Endodermal cell (in vitro differentiated cells): Measurements from ENCODE around the gene CALML6. TPM values are rescaled to one million over a fixed set of nuclear protein-coding genes. Genes with fewer than 3 reads are reported as not detected.
A peak's percentile ranks its signal among the peaks of the same experiment; 100 is the strongest.

Experiments used
- DNase-seq: peaks from one replicate; pipeline ENCODE4 v3.0.0-alpha.2; 2017
- H3K27ac ChIP-seq: 2 replicates; pipeline ENCODE4 v1.5.1; 2013; ENCODE audit warnings: mild to moderate bottlenecking, low read depth, low read length, moderate library complexity
- H3K27me3 ChIP-seq: 2 replicates; pipeline ENCODE4 v1.6.1; 2013; ENCODE audit warnings: mild to moderate bottlenecking, low read length, moderate library complexity; ENCODE audit not compliant: insufficient read depth, control insufficient read depth, poor library complexity, severe bottlenecking
- H3K36me3 ChIP-seq: 2 replicates; pipeline ENCODE4 v1.7.0; 2013; ENCODE audit warnings: mild to moderate bottlenecking, low read length, moderate library complexity; ENCODE audit not compliant: control insufficient read depth, insufficient read depth
- H3K4me1 ChIP-seq: one replicate; pipeline ENCODE4 v1.7.0; 2013; ENCODE audit warnings: low read length; ENCODE audit not compliant: control insufficient read depth, insufficient read depth
- H3K4me3 ChIP-seq: 2 replicates; pipeline ENCODE4 v1.5.1; 2013; ENCODE audit warnings: mild to moderate bottlenecking, low read length, moderate library complexity
- H3K9ac ChIP-seq: 2 replicates; pipeline ENCODE4 v1.6.1; 2013; ENCODE audit warnings: mild to moderate bottlenecking, low read length, moderate library complexity; ENCODE audit not compliant: poor library complexity, severe bottlenecking; ENCODE audit errors: extremely low read depth
- H3K9me3 ChIP-seq: 2 replicates; pipeline ENCODE4 v1.6.1; 2013; ENCODE audit warnings: mild to moderate bottlenecking, low read length, moderate library complexity; ENCODE audit not compliant: control insufficient read depth
- H3K27ac Mint-ChIP-seq: 2 replicates; pipeline ENCODE4 v1.8.0; 2020; ENCODE audit warnings: mixed read lengths
- H3K27me3 Mint-ChIP-seq: 2 replicates; pipeline ENCODE4 v1.8.0; 2021; ENCODE audit warnings: mild to moderate bottlenecking, mixed read lengths; ENCODE audit not compliant: insufficient read depth
- H3K36me3 Mint-ChIP-seq: 2 replicates; pipeline ENCODE4 v1.8.0; 2020; ENCODE audit warnings: low read depth, mixed read lengths
- H3K4me1 Mint-ChIP-seq: 2 replicates; pipeline ENCODE4 v1.8.0; 2020; ENCODE audit warnings: mixed read lengths
- H3K4me3 Mint-ChIP-seq: 2 replicates; pipeline ENCODE4 v1.8.0; 2020; ENCODE audit warnings: mild to moderate bottlenecking, moderate library complexity, mixed read lengths
- H3K9me3 Mint-ChIP-seq: 2 replicates; pipeline ENCODE4 v1.8.0; 2020; ENCODE audit warnings: mild to moderate bottlenecking, mixed read lengths
- WGBS, 2 experiments: methylation state at CpG; one replicate each; pipeline versions ENCODE4 v1.1.5 to v1.1.7; 2013; ENCODE audit warnings: missing lambda C conversion rate in 2 of 2, mixed read lengths in 1 of 2; ENCODE audit not compliant: insufficient coverage in 1 of 2, insufficient read length in 1 of 2; 5-methylcytosine and 5-hydroxymethylcytosine counted together
- total RNA-seq, 2 donors: library from RNA; stranded (reverse); fragmentation: NEBNext Ultra II Directional in 1 of 2; extraction: Animal tissue kit (Norgen Biotek cat#: 25700) in 1 of 2; gene quantifications; 2 replicates in 1 of 2; 3 replicates in 1 of 2; pipeline ENCODE4 v1.2.1, GENCODE V29; 2021
- TF ChIP-seq, protein P1 (sequence below): fragments of 200-600 bp; sonication (generic); conservative IDR thresholded peaks from 2 replicates; pipeline ENCODE4 v1.5.0; 2021; ENCODE audit warnings: antibody characterized with exemption, mild to moderate bottlenecking

The CALML6 gene
- total RNA-seq, 2 donors from 2014 or later = 0.89 to 1.4 TPM

DNA sequence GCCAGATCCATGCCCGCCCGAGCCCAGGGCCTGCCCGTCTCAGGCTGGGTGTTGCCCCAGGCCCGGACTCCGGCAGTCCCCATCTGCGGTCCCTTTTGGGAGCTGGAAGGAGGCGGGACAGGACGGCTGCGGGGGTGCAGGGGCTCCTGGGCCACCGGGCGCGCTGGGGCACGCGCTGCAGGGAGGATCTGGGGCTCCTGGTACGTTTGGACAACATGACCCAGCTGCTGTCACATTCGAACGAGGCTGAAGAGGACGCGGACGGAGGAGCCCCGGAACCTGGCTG, 6.6 kb upstream of the CALML6 start:
- Histone ChIP-seq H3K9me3 (peaks cover under 1% of the 10 kb centered on the region), H3K4me1 (no peaks in the 10 kb centered on the region), H3K27ac (no peak overlapping the region), H3K36me3 (no peaks in the 10 kb centered on the region), H3K9ac (peak overlapping the region; percentile 59), H3K27me3 (no peaks in the 10 kb centered on the region), H3K4me3 (peak overlapping the region; percentile 77)
- Mint-ChIP-seq H3K36me3 (no peaks in the 10 kb centered on the region), H3K4me1 (peaks cover 7% of the 10 kb centered on the region), H3K4me3 (peak overlapping the region; percentile 70), H3K27me3 (no peaks in the 10 kb centered on the region), H3K9me3 (no peaks in the 10 kb centered on the region), H3K27ac (no peak overlapping the region)
- TF ChIP-seq, protein P1, sequence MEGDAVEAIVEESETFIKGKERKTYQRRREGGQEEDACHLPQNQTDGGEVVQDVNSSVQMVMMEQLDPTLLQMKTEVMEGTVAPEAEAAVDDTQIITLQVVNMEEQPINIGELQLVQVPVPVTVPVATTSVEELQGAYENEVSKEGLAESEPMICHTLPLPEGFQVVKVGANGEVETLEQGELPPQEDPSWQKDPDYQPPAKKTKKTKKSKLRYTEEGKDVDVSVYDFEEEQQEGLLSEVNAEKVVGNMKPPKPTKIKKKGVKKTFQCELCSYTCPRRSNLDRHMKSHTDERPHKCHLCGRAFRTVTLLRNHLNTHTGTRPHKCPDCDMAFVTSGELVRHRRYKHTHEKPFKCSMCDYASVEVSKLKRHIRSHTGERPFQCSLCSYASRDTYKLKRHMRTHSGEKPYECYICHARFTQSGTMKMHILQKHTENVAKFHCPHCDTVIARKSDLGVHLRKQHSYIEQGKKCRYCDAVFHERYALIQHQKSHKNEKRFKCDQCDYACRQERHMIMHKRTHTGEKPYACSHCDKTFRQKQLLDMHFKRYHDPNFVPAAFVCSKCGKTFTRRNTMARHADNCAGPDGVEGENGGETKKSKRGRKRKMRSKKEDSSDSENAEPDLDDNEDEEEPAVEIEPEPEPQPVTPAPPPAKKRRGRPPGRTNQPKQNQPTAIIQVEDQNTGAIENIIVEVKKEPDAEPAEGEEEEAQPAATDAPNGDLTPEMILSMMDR = no peak
- 26 to 31% methylated on average over 11 to 21 of the region's 21 CpGs for WGBS, 2 experiments
- DNase-seq = no peak

DNA sequence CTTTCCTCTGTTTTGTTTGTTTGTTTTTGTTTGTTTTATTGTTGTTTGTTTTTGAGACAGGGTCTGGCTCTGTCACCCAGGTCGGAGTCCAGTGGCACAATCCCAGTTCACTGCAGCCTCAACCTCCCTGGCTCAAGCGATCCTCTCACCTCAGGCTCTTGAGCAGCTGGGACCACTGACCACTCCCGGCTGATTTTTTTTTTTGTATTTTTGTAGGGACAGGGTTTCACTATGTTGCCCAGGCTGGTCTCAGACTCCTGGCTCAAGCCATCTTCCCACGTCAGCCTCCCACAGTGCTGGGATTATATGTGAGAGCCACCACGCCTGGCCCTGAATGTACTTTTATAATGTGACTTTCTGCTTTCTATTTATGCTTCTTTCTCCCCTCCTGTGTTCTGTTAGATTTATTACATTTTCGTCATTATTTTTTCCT, 5.0 kb upstream of the CALML6 start:
- DNase-seq = no peak
- H3K9me3 Mint-ChIP-seq = no peaks in the 10 kb centered on the region
- Histone ChIP-seq H3K27me3 (no peaks in the 10 kb centered on the region), H3K9ac (peak overlapping the region; percentile 60), H3K27ac (no peak overlapping the region), H3K4me3 (peak overlapping the region; percentile 74), H3K9me3 (no peaks in the 10 kb centered on the region), H3K36me3 (no peaks in the 10 kb centered on the region), H3K4me1 (no peaks in the 10 kb centered on the region)
- H3K4me1 Mint-ChIP-seq = peaks cover 7% of the 10 kb centered on the region
- WGBS, 2 experiments = 90 to 94% methylated on average over 2 to 6 of the region's 6 CpGs
- peak overlapping the region; percentile 63 for H3K27ac Mint-ChIP-seq
- no peaks in the 10 kb centered on the region for H3K36me3 Mint-ChIP-seq
- no peaks in the 10 kb centered on the region for H3K27me3 Mint-ChIP-seq
- peak overlapping the region; percentile 70 for H3K4me3 Mint-ChIP-seq
- TF ChIP-seq, protein P1 = no peak

DNA sequence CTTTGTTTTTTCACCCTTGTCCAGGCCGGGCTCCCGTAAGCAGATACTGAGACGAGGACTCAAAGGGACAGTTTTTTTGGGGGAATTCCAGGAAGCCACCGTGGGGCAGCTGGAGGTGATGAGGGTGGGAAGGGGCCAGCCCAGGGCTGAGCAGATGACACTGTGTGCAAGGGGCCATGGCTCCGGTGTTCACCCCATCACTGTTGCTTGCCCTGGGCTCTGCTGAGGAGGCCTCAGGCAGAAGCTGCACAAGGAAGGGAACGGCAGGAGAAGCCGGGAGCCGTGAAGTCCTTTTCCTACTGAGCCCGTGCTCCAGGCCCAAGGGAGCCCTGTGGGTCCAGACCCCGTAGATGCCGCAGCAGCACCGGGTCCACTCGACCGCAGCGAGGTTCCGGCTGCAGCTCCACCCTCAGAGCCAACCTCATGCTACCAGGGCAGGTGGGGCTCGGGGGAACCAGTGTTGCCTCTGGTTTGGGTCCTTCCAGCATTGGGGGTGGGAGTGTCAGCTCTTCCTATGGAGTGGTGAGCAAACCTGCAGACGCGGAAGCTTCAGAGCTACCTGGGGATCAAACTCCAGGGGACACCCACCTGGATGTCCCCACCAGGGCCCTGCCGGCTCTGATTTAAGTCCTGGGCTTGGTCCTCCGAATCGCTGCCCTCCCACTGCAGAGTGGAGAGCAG, 4.3 kb upstream of the CALML6 start:
- H3K4me3 Mint-ChIP-seq = peak overlapping the region; percentile 70
- H3K36me3 ChIP-seq = no peaks in the 10 kb centered on the region

More for the DNA sequence above, 4.3 kb upstream of the CALML6 start:
- H3K9me3 Mint-ChIP-seq = no peaks in the 10 kb centered on the region
- Histone ChIP-seq H3K9ac (no peak overlapping the region), H3K4me1 (no peaks in the 10 kb centered on the region), H3K4me3 (no peak overlapping the region), H3K9me3 (no peaks in the 10 kb centered on the region), H3K27ac (no peak overlapping the region), H3K27me3 (no peaks in the 10 kb centered on the region)
- peak; percentile 40 for DNase-seq
- no peaks in the 10 kb centered on the region for H3K27me3 Mint-ChIP-seq
- no peak overlapping the region for H3K27ac Mint-ChIP-seq
- 92 to 95% methylated on average over 11 to 22 of the region's 22 CpGs for WGBS, 2 experiments
- H3K4me1 Mint-ChIP-seq = peaks cover 7% of the 10 kb centered on the region
- no peaks in the 10 kb centered on the region for H3K36me3 Mint-ChIP-seq
- TF ChIP-seq, protein P1 = no peak
